Activated naive CD4-positive, alpha-beta T cell treated with anti-CD3 and anti-CD28 coated beads, Interleukin-2, amount 50 U/mL, for 72 hours (primary cell): Measurements from ENCODE around the gene EDN2. TPM values are rescaled to one million over a fixed set of nuclear protein-coding genes. Genes with fewer than 3 reads are reported as not detected.

Experiments
- ATAC-seq, 2 donors: fragments of 150-1000 bp; cut with Tn5 transposase; 2 replicates each; pipeline ENCODE4 v1.10.0; 2021; ENCODE audit warnings: mild to moderate bottlenecking in 2 of 2, moderate library complexity in 2 of 2
- DNase-seq, 2 donors: peaks; one replicate each; pipeline ENCODE4 v3.0.0; 2021 to 2022; ENCODE audit warnings: low spot score in 2 of 2
- H3K27ac Mint-ChIP-seq, 2 donors: one replicate each; pipeline ENCODE4 v1.8.0; 2022; ENCODE audit warnings: mild to moderate bottlenecking in 2 of 2, mixed read lengths in 2 of 2
- H3K36me3 Mint-ChIP-seq, 2 donors: one replicate each; pipeline ENCODE4 v1.8.0; 2022; ENCODE audit warnings: mixed read lengths in 2 of 2
- H3K9me3 Mint-ChIP-seq, 2 donors: one replicate each; pipeline ENCODE4 v1.8.0; 2022; ENCODE audit warnings: mixed read lengths in 2 of 2
- total RNA-seq, 2 donors: library from RNA; stranded (reverse); gene quantifications; one replicate each; pipeline ENCODE4 v1.2.3, GENCODE V29; 2022

Gene EDN2
- total RNA-seq, 2 donors from 2014 or later = not detected

GRCh38 chr1:41523071-41523470, 38.6 kb upstream of the EDN2 start:
- ATAC-seq (no peak), DNase-seq (no peak)
- Mint-ChIP-seq H3K36me3 (peaks cover 0 to 5% of the 10 kb centered on the region in 2 donors), H3K9me3 (no peaks in the 10 kb centered on the region), H3K27ac (peak overlapping the region; percentile 31 to 86)

GRCh38 chr1:41521766-41522165, 37.3 kb upstream of the EDN2 start:
- ATAC-seq = no peak
- Mint-ChIP-seq H3K36me3 (peaks cover 0 to 5% of the 10 kb centered on the region in 2 donors), H3K9me3 (no peaks in the 10 kb centered on the region), H3K27ac (no peak overlapping the region)
- DNase-seq = no peak

DNA sequence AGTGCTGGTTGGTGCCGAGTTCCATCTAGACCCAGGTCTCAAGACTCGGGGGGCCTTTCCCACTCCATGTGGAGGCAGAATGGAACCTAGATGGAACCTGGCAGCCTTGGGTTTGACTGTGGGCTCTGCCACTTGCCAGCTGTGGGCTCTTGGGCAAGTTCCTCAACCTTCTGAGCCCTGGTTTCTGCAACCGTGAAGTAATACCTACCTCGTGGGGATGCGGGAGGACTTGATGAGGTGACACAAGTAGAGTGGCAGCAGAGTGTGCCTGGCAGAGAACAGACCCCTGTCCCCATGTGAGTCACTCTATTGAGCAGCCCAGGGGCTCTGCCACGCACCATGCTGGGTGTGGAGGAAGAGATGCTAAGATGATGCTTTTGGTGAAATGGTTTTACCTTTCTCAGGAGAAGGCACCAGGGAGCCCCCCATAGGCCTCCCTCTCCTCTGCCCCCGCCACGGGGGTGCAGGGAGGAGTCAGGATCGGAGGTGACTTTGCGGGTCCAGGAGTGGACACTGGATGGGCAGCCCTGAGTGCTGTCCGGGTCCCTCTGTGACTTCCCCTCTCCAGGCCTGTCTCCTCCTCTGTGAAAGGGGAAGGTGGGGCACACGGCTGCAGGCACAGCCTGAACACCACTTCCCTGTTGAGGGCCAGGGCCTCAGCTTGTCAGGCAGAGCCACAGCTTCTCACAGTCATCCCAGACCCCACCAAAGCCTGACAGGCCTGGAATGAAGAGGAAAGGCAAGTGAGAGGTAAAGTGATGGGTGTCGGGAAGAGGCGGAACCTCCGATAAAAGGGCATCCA, 36.7 kb upstream of the EDN2 start:
- Mint-ChIP-seq H3K36me3 (peaks cover 0 to 5% of the 10 kb centered on the region in 2 donors), H3K9me3 (no peaks in the 10 kb centered on the region), H3K27ac (no peak overlapping the region)
- no peak for DNase-seq
- no peak for ATAC-seq

DNA sequence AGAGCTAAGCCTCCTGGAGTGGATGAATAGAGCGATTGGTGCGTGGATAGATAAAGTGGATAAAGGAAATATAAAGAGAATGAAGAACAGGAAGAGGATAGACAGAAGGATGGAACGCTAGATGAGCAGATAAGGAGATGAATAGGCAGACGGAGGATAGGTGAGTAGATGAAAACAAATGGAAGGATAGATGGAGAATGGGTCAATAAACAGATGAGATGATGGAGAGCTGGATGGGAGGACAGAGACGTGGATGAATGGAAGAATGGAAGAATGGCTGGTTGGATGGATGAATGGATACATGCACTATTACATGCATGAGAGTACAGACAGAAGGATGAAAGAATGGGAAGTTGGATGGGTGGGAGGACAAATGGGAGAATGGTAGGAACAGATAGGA, 35.2 kb upstream of the EDN2 start:
- ATAC-seq = no peak

GRCh38 chr1:41518471-41518870, 34.0 kb upstream of the EDN2 start:
- H3K36me3 Mint-ChIP-seq = peaks cover 0 to 5% of the 10 kb centered on the region in 2 donors
- DNase-seq = no peak
- H3K9me3 Mint-ChIP-seq = no peaks in the 10 kb centered on the region
- no peak for ATAC-seq
- H3K27ac Mint-ChIP-seq = no peak overlapping the region

More for the DNA sequence above, 35.2 kb upstream of the EDN2 start:
- peaks cover 0 to 5% of the 10 kb centered on the region in 2 donors for H3K36me3 Mint-ChIP-seq
- H3K27ac Mint-ChIP-seq = peak overlapping the region; percentile 3 to 5
- DNase-seq = no peak
- no peaks in the 10 kb centered on the region for H3K9me3 Mint-ChIP-seq

- peaks cover 0 to 4% of the 10 kb centered on the region in 2 donors for H3K36me3 Mint-ChIP-seq
- DNase-seq (no peak), ATAC-seq (no peak)
- no peaks in the 10 kb centered on the region for H3K9me3 Mint-ChIP-seq
- peak overlapping the region in 1 of 2 donors; percentile 42 for H3K27ac Mint-ChIP-seq
Observed at GRCh38 chr1:41517062-41517438, 32.6 kb upstream of the EDN2 start.

DNA sequence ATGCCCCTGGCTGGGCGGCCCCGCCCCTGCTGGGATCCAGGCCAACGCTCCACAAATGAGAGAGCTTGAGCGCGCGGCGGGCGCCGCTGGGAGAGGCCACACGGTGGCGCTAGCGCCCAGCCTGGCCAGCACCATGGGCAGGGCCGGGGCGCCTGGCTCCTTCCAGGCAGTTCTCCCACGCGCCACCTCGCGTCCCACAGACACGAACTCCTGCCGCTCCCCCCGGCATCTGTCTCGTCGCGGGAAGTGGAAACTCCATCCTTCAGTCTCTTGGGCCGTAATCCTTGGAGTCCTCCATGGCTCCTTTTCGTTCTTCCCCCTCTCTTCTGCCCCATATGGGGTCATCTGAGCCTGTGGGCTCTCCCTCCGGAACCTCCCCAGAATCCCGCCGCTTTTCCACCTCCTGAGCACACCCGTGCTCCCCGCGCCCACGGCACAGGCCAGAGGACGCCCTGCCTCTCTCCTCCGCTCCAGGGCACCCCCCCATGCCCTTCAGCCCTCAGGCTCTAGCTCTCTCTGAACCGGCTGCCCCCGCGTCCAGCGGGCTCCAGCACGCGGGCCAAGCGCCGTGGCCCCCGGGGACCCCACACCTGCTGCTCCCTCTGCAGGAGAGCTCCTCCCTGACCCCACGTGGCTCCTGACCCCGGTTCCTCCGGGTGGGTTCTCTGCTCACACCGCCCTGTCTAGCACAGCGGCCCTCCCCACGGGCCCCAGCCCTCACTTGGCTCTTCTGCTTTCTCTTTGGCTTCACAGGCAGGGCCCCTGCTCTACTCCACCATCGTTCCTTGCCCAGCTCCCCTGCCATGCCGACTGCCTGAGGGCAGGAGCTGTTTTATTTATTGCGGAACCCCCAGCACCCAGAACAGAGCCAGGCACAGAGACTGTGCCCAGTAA, 31.9 kb upstream of the EDN2 start:
- peaks cover 0 to 5% of the 10 kb centered on the region in 2 donors for H3K36me3 Mint-ChIP-seq

DNA sequence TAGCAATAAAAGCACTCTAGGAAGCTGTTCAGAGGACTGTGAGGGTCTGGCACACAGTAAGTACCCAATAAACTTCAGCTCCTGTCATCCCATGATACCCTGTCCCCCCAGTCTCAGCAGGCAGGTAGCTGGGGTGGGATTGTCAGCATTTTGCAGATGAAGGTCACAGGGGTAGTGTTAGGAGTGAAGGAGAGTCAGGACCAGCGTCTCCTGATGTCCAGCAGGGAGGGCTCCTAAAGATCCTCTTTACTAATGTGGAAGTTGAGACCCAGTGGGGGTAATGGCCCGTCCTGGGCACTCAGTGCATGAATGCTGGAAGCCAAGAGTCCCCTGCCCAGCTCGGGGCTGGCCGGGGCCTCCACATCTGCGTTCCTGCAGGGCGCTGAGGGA, 31.3 kb upstream of the EDN2 start:
- peak overlapping the region in 1 of 2 donors; percentile 30 for H3K27ac Mint-ChIP-seq
- peaks cover 0 to 5% of the 10 kb centered on the region in 2 donors for H3K36me3 Mint-ChIP-seq
- ATAC-seq (no peak), DNase-seq (no peak)
- no peaks in the 10 kb centered on the region for H3K9me3 Mint-ChIP-seq

More for the DNA sequence above, 31.9 kb upstream of the EDN2 start:
- Mint-ChIP-seq H3K27ac (peak overlapping the region in 1 of 2 donors; percentile 42), H3K9me3 (no peaks in the 10 kb centered on the region)
- peak; percentile 79 to 90 for DNase-seq
- peak; percentile 92 to 93 for ATAC-seq

- no peak for ATAC-seq
- H3K9me3 Mint-ChIP-seq = no peaks in the 10 kb centered on the region
- peak overlapping the region; percentile 60 to 90 for H3K27ac Mint-ChIP-seq
- H3K36me3 Mint-ChIP-seq = peaks cover 0 to 5% of the 10 kb centered on the region in 2 donors
- no peak for DNase-seq
Observed at GRCh38 chr1:41515131-41515678, 30.7 kb upstream of the EDN2 start.

DNA sequence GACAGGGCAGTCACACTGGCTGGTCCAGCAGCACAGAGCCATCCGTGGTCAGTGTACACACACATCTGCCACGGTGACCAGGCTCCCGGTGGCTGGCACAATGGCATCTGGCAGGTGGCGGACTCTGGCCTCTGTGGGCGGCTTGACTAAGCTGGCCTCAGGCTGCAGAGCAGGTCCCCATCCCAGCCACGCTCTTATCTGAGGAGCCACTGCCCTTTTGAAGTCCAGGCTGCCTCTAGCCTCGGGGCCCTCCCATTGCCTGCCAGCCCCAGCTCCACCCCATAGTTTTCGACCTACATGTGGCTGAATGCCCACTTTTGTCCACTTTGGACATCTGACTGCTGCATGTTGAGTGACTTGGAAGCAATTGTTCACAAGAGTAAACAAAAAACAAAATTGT, 29.9 kb upstream of the EDN2 start:
- Mint-ChIP-seq H3K9me3 (no peaks in the 10 kb centered on the region), H3K36me3 (peaks cover 0 to 5% of the 10 kb centered on the region in 2 donors), H3K27ac (no peak overlapping the region)
- ATAC-seq (no peak), DNase-seq (no peak)

DNA sequence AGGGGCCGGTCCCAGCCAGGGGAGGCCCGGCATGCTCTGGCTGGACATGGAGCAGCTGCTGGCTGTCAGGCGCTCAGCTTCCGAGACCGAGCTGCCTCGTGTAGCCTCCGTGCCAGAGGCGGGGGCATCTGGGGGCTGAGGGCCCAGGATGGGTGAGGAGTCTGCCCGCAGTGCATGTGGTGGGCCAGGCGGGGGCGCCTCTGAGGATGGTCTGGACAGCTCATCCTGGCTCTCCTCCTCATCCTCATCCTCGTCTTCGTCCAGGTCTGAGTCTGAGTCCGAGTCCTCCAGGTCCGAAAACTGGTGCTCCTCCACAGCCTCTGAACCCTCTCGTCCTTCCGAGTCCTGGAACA, 28.9 kb upstream of the EDN2 start:
- peaks cover 0 to 5% of the 10 kb centered on the region in 2 donors for H3K36me3 Mint-ChIP-seq
- H3K27ac Mint-ChIP-seq = no peak overlapping the region
- H3K9me3 Mint-ChIP-seq = no peaks in the 10 kb centered on the region
- DNase-seq (peak in 1 of 2 donors; percentile 51), ATAC-seq (no peak)

DNA sequence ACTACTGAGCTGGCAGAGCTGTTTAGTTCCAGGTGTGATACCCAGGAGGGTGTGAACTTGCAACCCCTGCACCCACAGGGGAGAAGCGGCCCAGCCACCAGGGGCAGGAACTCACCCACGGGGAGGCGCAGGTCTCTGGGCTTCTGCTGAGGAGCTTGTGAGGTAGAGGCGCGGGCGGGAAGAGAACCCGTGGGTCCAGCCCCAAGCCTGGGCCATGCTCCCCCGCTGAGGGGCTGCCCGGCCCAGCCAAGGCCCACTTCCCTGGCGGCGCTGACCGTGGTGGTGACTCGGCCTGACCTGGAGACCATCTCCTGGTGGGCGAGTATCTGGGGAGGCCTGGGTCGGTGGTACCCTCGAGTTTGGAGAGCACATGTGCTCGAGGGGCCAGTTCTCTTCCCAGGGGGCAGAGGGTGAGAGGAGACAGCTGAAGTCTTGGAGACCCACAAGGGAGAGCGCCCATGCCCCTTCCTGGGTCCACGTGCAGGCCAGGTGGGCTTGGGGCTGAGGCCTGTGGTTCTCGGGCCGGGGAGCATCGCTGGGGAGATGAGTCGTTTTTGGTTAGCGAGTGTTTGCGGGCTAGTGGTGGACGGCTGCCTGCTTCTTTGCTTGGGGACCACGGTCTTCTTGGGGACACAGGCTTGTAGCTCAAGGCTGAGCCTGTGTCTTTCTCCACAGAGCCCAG, 28.4 kb upstream of the EDN2 start:
- peak overlapping the region; percentile 30 to 50 for H3K27ac Mint-ChIP-seq

GRCh38 chr1:41511239-41511540, 26.7 kb upstream of the EDN2 start:
- no peaks in the 10 kb centered on the region for H3K9me3 Mint-ChIP-seq
- no peak overlapping the region for H3K27ac Mint-ChIP-seq

More for the DNA sequence above, 28.4 kb upstream of the EDN2 start:
- no peak for ATAC-seq
- peaks cover 0 to 5% of the 10 kb centered on the region in 2 donors for H3K36me3 Mint-ChIP-seq
- no peak for DNase-seq
- no peaks in the 10 kb centered on the region for H3K9me3 Mint-ChIP-seq

DNA sequence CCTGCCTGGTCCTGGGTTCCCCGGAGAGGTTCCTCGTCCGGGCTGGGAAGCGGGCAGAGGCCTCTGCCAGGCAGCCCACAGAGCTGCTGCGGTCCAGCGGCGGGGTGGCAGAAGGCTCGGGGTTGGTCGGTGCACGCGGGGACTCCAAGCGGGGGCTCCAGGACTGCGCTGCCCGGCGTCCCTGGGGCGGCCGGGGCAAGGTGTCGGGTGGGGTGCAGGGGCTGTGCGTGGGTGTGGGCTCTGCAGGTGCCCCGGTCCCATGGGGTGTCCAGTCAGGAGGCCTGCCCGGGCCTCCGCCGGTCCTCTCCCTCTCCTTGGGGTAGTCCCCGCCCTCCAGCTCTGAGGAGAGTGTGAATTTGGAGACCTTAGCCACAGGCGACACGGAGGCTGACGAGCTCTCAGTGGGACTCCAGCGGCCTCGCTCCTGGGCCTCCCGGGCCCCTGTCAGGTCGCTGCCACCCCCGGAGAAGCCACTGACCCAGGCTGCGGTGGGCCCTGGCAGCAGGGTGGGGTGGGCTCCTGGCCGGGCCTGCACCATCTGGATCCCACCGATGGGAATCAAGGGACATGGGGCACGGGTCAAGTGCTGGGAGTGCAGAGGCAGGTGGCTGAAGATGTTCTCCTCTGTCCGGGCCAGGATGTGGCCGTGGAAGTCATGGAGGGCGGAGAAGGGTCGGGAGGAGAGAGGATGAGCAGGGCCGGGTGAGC, 26.2 kb upstream of the EDN2 start:
- Mint-ChIP-seq H3K36me3 (peaks cover 0 to 5% of the 10 kb centered on the region in 2 donors), H3K9me3 (no peaks in the 10 kb centered on the region), H3K27ac (peak overlapping the region in 1 of 2 donors; percentile 25)
- DNase-seq = no peak
- ATAC-seq = no peak

More at GRCh38 chr1:41511239-41511540, 26.7 kb upstream of the EDN2 start:
- DNase-seq = no peak
- H3K36me3 Mint-ChIP-seq = peaks cover 0 to 5% of the 10 kb centered on the region in 2 donors
- no peak for ATAC-seq

GRCh38 chr1:41509270-41509671, 24.8 kb upstream of the EDN2 start:
- ATAC-seq (no peak), DNase-seq (no peak)
- H3K27ac Mint-ChIP-seq = peak overlapping the region in 1 of 2 donors; percentile 79
- peaks cover 0 to 5% of the 10 kb centered on the region in 2 donors for H3K36me3 Mint-ChIP-seq
- no peaks in the 10 kb centered on the region for H3K9me3 Mint-ChIP-seq

DNA sequence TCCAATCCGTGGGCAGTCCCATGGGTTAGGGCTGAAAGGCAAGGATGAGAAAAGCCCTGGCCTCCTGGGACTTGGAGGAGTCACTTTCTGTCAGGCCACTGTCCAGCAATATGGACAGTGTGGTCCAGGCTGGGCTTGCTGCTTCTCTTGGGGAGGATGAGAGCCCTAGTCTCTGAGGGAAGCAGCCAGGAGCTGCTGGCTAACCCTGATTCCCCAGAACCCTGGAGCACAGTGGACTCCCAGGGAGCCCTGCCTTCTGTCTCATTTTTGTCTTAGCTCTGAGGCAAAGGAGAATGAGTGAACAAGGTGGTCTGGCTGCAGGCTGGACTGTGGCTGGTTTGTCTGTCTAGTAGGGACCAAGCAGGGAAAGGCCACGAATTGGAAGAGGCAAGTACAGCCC, 23.8 kb upstream of the EDN2 start:
- ATAC-seq (no peak), DNase-seq (no peak)
- Mint-ChIP-seq H3K27ac (no peak overlapping the region), H3K9me3 (no peaks in the 10 kb centered on the region), H3K36me3 (peaks cover 0 to 5% of the 10 kb centered on the region in 2 donors)
